ENCODE data around the gene PRSS36.
A peak's percentile ranks its signal among the peaks of the same experiment; 100 is the strongest.
"Not testable (repeated sequence)": the region's sequence is repeated elsewhere in the genome, so short reads cannot be mapped to it uniquely, and the experiment has no call there.

Gene PRSS36

DNA sequence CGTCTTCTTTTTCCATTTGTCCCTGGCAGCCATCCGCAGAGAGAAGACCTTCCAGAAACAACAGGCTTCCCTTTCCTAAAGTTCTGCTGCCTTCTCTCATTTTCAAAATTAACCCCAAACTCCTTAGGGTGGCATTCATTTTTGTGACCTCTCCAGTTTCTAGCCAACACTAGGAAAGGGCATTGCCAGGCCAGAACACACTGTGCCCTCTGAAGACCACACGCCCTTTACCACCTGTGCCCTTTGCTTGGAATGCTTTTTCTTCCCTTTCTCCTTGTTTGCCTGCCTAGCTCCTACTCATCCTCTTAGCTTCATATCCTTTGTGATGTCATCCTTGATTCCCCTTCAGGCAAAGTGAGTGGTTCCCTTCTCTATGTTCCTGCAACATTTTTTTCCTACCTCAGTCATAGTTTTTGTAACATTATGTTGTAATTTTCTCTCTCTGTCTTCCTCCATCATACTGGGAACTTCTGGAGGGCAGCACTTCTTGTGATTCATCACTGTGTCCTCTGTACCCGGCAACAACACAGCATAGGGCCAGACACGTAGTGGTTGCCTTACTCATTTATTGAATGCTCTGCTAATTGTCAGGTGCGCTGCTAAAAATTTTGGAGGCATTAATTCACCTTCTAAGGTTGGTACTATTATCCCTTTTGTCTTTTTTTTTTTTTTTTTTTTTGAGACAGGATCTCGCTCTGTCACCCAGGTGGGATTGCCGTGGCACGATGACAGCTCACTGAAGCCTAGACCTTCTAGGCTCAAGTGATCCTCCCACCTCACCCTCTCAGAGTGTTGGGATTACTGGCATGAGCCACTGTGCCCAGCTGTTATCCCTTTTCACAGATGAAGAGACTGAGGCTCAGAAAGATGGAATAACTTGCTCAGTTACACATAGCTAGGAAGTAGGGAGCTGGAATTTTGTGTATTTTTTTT lies 31.4 kb downstream of the PRSS36 start:
- no peak for FAIRE-seq

DNA sequence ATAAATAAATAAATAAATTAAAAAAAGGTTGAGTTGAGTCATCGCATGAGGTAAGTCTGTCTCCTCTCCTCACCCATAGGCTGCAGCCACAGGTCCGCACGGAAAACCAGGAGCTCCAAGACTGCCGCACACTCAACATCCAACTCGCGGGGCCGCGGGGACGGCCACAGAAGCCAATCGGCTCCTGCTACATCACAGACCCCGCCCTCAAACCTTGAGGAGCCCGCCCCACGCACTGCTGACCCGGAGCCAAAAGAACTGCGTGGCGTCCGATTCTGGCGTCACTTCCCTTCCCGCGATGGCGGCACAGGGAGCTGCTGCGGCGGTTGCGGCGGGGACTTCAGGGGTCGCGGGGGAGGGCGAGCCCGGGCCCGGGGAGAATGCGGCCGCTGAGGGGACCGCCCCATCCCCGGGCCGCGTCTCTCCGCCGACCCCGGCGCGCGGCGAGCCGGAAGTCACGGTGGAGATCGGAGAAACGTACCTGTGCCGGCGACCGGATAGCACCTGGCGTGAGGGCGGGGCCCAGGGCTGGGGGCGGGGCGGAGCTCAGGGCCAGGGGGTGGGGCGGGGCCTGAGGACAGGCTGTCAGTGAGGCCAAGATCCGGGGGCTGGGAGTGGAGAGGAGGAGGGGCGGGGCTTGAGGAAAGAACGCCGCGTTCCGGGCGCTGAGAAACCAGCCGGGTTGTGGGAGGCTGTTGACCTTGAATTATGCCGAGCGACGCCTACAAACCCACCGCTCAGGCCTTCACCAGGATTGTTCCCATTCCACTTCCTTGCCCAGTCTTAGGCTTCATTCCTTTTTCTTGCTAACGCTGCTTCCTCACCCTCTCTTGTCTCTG lies 32.3 kb downstream of the PRSS36 start, which contains the start of gene KAT8:
TSS of gene KAT8 (plus strand) at position 281 of the 839 bp plus-strand sequence. CDS start at position 299, 18 bp downstream.
- peak; percentile 81 for FAIRE-seq

DNA sequence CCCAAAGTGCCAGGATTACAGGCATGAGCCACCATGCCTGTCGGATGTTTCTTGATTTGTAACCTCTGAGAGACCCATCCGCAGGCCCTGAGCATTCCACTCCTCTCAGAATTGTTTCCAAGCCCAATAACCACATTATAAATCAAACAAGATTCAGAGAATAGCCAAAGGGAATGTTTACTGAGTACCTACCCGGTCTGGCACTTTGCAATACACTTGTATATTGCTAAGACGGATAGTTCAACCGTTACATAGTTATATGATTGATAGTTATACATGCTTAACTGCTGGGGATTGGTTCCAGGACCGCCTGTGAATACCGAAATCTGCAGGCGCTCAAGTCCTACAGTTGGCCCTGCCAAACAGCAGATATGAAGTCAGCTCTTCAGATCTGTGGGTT lies 35.4 kb downstream of the PRSS36 start:
- no peak for FAIRE-seq

DNA sequence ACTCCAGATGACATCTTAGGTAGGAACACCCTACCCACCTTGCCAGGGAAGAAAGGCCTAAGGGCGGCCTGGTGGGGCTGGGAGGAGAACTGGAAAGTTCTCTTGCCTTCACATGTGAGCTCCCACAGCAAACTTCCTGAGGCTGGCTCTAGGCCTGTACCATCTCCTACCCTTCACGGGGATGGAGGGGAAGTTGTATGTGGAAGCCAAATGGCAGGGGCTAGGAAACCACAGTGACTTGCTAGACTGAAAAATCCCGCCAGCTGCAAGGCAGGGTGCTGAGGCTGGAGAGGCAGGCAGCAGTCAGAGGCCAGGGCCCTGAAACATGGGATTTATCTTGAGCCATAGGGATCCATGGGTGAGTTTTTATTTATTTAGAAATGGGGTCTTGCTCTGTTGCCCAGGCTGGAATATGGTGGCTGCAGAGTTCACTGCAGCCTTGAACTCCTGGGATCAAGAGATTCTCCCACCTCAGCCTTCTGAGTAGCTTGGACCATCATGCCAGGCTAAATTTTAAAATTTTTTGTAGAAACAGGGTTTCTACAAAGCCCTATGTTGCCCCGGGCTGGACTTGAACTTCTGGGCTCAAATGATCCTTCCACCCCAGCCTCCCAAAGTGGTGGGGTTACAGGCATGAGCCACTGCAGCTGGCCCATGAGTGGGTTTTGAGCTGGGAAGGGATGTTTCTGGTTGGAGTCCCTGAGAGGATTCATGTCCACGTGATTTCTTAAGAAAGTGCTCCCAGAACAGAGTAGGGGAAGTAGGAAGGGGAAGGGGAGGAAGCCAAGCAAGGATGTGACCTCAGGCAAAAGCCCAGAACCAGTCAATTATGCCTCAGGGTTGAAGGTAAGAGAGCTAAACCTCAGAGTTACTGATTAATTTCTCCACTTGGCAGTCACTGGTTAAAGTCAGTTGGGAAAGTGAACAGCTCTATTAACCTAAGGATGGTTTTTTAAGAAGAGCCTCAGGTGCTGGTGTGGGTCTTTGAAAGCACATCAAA lies 36.4 kb downstream of the PRSS36 start:
- FAIRE-seq, result no peak

DNA sequence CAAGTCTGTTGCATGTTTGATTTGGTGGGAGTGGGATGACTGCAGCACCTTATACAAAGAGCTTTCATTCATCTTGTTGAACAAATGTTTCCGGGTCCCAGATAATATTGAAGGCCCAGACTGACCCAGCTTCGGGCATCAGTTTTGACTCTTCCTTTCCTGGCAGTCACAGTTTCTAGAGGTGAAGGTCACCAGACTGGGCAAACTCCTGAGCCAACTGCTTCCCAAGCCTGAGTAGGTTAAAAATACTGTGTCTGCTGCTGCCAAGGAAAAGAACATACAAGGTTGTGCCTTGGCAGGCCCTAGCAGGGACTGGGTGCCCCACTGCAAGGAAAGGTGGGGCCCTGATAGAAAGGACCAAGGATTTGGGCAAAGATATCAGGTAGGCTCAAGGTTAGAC lies 37.2 kb downstream of the PRSS36 start:
- FAIRE-seq, result no peak

DNA sequence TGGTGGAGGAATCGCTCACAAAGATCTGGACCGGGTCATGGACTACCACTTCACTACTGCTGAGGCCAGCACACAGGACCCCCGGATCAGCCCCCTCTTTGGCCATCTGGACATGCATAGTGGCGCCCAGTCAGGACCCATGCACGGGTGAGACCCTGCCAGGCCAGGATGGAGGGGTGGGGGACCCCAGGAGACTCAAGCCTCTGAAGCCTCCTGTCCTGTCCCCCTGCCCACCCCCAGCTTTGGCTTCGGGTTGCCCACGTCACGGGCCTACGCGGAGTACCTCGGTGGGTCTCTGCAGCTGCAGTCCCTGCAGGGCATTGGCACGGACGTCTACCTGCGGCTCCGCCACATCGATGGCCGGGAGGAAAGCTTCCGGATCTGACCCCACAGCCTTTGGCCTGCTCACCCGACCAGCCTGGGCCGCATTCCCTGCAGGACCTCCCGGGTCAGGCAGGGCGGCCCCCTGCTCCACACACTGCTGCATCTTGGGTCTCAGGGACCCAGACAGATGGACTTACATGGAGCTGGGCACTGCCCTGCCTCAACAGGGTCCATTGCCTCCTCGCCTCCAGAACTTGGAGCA lies 37.9 kb downstream of the PRSS36 start:
- FAIRE-seq, result no peak

DNA sequence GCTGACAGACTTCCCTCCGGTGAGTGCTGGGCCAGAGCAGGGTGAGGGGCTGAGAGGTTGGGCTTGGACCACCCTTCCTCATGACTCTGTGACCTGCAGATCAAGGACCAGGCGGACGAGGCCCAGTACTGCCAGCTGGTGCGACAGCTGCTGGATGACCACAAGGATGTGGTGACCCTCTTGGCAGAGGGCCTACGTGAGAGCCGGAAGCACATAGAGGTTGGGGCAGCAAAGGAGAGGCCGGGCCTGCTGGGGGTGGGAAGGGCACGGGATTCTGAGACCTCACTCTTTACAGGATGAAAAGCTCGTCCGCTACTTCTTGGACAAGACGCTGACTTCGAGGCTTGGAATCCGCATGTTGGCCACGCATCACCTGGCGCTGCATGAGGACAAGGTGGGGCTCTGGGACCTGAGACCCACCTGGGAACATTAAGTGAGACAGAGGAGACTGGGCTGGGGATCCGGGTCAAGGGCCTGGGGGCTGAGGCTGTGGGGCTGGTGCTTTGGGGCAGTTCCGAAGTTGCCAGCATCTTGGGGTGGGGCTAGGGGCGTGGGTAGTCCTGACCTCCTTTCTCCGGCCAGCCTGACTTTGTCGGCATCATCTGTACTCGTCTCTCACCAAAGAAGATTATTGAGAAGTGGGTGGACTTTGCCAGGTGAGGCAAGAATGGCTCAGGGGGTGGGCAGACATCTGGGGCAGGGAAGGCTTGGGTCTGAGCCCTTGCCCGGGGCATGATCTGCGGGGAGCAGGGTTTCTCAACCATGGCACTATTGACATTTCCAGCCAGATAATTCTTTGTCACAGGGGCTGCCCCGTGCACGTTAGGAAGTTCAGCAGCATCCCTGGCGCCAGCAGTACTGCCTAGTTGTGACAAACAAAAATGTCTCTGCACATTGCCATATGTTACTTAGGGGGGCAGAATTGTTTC lies 39.5 kb downstream of the PRSS36 start:
- no peak for FAIRE-seq

DNA sequence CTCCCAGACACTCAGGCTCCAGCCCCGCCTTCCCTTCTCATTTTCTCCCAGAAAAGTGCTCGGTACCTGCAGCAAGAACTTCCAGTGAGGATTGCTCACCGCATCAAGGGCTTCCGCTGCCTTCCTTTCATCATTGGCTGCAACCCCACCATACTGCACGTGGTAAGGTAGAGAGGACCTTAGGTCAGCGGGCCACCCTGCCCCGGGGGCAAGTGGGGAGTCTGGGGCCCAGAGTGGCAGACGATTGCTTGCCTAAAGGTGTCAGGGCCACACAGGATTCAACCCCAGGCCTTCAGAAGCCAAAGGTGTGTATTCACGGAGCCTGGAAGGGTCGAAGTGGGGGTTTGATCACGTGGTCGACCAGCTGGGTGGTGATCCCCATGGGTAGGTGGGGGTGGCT lies 40.2 kb downstream of the PRSS36 start:
- FAIRE-seq, result no peak

DNA sequence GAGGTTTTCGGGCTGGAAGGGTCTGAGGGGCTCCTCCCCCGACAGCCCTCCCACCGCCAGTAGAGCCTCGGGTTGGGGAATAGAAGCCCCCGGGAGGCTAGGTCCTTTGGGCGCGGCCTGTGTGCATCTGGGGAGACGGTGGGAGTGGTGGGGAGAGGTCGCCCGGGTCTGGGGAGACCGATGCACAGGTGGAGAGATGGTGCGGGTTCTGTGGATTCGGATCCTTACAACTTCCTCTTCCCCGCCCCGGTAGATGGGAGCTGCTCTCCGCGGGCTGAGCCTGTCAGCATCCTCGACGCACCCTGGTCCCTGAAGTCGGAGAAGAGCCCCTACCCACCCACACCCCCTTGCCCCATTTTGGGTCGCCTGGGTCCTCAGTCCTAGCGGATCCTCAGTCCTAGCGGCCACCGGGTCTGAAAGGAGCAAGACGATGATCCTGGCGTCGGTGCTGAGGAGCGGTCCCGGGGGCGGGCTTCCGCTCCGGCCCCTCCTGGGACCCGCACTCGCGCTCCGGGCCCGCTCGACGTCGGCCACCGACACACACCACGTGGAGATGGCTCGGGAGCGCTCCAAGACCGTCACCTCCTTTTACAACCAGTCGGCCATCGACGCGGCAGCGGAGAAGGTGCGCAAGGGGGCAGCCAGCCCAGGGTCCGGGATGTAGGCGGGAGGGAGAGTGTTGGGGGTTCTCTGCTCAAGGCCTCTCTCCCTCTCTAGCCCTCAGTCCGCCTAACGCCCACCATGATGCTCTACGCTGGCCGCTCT lies 40.9 kb downstream of the PRSS36 start:
- no peak for FAIRE-seq

DNA sequence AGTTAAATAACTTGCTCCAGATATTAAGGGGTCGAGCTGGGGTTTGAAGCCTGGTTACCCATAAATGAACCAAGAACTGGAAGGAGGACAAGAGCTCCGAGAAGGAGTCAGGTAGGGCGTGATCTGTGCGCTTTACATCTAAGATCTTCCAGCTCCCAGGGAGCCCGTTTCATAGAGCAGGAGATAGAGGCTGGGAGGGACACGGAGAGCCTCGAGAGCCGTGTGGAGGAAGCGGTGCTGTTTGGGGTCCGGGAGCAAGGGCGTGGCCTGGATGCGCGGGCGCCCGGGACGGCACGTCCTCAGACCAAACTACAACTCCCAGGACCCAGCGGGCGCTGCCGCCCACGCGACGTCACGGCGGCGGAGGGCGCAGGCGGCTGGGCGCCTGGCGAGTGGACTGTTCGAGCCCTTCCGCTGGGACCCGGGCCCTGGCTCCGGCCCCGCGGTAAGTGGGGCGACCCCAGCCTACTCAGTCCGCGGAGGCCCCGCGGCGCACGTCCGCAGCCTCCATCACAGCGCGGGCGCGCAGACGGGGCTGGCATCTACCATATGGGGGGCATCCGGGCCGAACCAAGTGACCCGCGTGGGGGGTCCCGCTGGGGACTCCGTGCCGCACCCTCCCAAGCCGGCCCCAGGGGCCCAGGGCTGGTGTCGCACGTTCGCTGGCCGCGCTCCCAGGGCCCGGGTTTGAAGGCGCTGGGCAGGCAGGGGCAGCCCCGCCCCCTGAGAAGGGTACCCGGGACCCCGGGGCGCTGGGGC lies 41.7 kb downstream of the PRSS36 start, which contains the start of gene BCKDK:
TSS of gene BCKDK (plus strand) at position 352 of the 759 bp plus-strand sequence. CDS start 838 bp downstream, outside the sequence.
- no peak for FAIRE-seq

DNA sequence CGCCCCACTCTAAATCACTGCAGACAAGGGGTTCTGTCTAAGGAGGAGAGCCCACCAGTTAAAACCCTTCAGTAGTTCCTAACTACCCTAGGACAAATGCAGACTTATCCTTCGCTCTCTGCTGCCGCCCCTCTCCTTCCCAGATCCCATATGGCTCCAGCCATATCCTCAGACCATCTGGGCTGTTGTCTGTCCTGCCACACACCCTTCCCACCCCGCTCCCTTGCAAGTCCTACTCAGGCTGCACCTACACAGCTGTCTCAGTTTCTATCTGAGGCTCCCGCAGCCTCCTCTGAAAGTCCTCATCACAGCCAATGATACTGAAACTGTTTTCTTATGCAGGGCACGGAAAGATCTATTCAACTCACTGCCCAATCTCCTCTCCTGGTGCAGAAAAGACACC lies 42.4 kb downstream of the PRSS36 start:
- no peak for FAIRE-seq

DNA sequence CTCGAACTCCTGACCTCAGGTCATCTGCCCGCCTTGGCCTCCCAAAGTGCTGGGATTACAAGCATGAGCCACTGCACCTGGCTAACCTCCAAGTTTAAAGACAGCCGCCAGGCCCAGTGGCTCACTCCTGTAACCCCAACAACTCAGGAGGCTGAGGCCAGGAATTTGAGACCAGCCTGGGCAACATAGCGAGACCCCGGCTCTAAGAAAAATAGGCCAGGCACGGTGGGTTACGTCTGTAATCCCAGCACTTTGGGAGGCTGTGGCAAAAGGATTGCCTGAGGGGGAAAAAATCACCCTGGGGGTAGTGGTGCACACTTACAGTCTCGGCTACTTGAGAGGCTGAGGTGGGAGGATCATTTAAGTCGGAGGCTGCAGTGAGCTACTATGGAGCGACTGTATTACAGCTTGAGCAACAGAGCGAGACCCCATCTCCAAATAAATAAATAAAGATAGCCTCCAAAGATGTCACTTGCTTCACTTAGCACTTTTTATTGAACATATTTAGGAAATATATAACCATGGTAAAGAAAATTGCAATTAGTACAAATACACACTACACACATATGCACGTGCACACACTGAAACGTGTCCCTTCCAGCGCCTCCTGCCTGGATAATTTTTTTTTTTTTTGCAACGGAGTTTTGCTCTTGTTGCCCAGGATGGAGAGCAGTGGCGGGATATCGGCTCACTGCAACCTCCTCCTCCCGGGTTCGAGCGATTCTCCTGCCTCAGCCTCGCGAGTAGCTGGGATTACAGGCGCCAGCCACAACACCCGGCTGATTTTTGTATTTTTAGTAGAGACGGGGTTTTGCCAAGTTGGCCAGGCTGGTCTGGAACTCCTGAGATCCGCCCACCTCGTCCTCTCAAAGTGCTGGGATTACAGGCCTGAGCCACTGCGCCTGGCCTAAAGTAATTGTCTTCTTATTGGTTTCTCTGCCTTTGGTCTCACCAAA lies 43.1 kb downstream of the PRSS36 start:
- no peak for FAIRE-seq

DNA sequence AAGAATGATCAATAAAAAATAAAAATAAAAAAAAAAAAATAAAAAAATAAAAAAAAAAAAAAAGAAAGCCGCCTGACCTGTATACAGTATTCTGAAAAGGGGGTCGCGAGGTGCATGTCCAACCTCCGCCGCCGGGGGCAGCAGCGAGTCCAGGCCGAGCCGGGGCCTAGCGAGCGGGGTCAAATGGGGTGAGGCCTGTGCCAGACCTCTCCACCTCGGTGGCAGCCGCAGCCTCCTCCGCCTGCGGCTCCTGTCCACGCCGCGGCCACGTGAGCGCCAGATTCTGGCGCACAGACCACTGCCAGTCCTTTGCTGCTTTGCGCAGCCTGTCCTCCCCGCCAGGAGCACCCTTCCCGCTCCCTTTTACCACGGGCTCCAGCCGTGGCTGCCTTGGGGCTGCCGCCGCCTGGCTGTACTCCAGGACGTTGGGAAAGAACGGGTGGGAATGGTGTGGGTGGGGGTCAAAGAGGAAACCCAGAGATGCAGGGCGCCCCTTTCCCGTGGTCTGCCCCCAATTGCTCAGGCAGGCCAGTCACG lies 44.1 kb downstream of the PRSS36 start:
- FAIRE-seq, result no peak

DNA sequence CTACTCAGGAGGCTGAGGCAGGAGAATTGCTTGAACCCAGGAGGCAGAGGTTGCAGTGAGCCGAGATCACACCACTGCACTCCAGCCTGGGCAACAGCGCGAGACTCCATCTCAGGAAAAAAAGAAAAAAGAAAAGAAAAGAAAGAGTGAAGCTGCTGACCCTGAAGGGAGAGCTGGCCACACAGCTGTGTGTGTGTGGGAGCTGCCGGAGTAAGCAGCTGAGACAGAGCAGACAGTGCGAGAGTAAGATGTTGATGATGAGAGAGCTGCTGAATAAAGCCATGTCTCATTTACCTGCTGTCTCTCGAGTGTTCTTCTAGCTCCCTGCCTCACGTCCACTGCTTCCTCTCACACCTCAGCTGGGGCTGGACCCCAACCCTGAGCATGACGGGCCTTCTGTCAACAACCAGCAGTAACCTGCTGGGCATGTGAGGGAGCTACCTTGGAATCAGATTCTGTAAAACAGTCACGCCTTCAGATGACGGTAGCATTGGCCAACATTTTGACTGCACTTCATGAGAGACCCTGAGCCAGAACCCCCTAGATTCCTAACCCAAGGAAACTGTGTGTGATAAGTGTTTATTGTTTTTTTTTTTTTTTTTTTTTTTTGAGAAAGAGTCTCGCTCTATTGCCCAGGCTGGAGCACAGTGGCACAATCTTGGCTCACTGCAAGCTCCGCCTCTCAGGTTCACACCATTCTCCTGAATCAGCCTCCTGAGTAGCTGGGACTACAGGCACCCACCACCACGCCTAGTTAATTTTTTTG lies 48.8 kb downstream of the PRSS36 start:
- FAIRE-seq, result not testable (repeated sequence)

DNA sequence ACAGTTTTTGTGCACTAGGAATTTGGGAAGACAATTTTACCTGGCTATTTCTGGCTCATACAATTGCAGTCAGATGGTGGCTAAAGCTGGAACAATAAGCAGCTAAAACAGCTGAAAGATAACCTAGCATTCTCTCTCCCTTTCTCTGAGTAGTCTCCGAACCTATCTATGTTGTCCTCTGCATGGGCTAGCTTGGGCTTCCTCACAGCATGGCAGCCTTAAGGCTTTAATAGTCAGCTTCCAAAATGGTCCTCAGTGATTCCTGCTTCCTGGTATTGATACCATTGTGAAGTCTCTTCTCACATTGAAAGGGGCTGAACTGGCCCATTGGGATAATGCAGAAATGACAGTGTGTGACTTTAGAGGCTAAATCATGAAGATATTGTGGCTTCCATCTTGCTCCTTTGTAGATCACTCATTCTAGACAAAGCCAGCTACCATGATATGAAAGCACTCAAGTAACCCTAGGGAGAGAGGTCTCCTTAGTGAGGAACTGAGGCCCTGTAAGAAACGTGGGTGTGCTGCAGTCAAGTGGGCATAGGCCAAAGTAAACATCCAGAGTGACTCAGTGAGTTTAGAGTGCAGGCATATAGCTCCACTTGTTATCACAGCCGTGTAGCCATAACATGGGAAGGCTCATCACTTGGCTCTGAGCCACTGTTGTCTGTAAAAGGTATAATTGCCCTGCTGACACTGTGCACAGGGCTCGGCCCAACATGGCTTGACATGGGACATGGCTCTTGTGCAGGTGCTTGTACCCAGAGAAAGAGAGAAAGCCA lies 49.8 kb downstream of the PRSS36 start:
- no peak for FAIRE-seq

All from TTC549 (cell line).